ENCODE results near the gene FYB1.

The FYB1 gene

DNA sequence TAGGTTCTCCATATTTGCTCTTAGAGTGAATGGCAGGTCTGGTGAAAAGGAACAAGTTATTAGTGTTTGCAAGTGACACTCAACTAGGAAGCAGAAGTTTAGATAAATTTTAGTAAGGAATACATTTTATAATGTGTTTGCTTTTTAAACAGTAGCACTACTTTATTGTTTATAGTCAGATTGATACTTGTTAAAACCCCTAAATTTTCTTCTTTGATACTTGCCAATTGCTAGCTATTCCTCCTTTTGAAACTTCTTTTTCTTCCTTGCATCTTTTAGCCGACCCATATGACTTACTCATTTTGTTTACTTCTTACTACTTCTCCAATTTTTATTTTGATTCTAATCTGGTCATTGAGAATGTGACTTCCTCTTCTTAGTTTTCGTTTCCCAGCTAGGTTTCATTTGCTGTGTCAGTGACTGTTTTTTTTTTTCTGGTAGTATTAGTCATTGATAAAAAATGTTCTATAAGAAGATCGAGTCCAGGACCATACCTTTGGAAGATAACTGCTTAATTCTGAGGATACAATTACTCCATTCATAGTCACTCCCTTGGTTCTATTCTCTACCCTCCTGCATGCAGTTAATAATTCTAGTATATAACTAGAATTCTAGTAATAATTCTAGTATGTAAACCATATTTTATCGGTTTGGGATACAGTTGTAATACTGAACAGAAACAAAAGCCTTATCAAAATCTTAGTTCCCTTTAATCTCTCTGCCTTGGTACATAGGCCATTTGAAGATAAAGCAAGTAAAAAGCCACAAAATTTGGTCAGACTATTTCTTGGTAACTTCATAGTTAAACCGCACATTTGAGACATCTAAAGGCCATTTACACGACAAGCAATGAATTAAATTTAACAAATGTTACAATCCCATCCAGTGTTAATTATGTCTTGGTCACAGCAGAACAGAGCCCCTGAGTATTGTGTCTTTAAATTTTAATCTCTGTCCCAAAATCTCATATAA is 142.3 kb downstream of the FYB1 start:
- TF ChIP-seq, protein P1, sequence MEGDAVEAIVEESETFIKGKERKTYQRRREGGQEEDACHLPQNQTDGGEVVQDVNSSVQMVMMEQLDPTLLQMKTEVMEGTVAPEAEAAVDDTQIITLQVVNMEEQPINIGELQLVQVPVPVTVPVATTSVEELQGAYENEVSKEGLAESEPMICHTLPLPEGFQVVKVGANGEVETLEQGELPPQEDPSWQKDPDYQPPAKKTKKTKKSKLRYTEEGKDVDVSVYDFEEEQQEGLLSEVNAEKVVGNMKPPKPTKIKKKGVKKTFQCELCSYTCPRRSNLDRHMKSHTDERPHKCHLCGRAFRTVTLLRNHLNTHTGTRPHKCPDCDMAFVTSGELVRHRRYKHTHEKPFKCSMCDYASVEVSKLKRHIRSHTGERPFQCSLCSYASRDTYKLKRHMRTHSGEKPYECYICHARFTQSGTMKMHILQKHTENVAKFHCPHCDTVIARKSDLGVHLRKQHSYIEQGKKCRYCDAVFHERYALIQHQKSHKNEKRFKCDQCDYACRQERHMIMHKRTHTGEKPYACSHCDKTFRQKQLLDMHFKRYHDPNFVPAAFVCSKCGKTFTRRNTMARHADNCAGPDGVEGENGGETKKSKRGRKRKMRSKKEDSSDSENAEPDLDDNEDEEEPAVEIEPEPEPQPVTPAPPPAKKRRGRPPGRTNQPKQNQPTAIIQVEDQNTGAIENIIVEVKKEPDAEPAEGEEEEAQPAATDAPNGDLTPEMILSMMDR (IDR thresholded peaks at IDR 0.05): no peak

DNA sequence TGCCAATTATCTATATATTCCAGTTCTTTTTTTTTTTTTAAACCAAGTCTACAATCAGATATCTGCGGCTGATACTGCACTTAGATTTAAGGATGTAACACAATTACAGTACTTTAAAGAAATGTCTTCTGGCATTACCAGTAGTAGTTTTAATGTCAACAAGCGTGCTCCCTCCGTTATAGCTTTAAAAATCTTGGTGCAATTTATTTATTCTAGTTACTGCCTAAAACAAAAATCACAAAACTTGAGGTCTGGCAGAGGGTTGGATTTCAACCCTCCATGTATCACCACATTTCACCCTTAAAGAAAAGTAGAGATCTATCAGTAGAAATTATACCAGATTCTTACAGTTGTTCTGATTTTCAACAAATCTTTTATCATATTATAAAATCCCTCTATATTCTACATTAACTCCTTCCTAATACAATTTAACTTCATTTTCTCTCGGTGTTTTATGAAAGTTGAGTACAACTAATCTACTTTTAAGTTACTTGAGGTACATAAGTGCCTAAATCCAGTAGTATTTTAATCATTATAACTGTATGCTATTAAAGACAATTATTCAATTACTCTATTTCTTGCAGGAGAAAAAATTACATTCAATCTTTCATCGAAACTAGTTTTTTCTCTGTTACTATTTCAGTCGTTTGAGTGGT is 143.1 kb downstream of the FYB1 start:
- TF ChIP-seq, protein P1 (IDR thresholded peaks at IDR 0.05): no peak

DNA sequence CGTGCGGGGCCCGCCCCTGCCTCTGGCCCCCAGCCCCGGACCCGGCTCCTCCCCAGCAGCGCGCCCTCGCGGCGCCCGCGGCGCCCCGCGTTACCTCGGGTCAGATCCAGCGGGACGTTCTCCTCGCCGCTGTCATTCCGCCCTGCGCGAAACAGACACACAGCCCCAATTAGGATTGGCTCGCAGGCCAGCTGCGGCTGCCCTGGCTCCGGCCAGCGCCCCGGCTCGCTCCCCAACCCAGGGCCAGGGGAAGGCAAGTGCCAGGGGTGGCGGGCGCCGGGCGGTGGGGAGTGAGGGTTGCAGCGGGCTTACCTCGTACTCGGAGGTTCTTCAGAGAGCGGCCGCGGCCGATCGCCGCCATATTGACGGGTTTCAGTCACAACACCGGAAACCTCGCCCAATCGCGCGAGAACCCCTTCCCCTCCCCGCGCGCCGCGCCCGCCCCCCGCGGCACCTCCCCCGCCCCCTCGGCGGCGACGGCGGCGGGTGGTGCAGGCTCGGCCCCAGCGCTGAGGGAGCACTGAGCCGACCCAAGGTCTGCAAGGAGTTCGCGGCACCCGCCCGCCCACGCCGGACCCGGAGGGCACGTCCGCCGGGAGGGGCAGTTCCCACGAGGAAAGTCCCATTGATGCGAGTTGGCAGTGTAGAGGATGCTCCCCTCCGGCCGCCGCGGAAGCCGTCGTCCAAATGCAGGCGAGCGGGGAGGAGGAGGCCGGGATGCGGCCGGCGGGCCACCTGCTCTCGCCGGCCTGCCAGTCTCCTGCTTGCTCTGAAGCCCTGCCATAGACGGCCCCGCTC is 145.1 kb downstream of the FYB1 start, which contains the start of gene RICTOR:
RICTOR (minus strand) TSS at position 383 of the 798 bp plus-strand sequence; CDS start at position 361, 22 bp downstream.
- TF ChIP-seq, protein P1 (IDR thresholded peaks at IDR 0.05): no peak

DNA sequence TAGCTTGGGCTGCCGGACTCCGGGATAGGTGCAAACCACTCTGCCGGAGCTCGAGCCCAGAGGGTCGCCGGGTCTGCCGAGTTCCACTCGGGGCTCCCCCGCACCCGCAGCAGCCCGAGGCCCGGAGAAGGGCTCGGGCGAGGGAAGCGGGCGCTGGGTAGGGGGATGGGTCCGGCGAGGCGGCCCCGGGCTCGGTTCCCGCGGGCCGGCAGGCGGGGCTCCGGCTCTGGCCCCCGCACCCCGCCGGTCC is 145.7 kb downstream of the FYB1 start:
- TF ChIP-seq, protein P1 (IDR thresholded peaks at IDR 0.05): no peak

DNA sequence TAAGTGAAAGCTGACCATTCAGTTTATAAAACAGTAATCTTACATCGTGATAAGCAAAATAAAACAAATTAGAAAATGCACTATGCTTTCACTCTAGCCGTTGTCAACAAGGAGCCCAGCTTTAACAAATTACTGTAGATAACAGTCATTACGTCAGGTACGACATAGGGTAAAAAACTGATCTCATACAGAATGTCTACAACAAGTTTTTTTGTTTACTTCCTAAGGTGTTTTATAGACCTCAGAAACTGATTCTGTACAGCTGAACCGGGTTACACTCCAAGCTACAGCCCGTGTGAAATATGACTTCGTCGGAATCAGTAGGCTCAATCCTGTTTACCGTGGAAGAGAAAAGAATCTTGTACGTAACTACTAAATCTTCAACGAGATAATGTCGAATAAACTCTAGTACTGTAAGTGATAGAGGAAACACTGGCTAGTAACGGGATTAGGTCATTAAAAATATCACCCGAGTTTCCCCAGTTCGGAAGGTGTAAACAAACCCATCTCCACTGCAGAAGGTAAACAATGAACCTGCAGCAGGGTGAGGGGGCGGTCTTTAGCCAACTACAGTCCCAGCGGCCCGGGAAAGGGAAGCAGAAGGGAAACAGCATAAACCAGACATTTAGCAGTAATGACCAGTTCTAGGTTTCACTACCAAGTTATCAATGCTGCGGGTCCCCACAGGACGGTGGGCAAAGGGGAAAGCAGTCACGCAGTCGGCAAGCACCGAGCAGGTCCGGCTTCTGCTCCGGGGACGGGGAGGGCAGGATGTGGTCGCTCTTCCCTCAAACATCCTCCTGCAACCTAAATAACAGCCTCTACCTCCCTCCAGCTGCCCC is 146.2 kb downstream of the FYB1 start:
- TF ChIP-seq, protein P1 (IDR thresholded peaks at IDR 0.05): no peak

DNA sequence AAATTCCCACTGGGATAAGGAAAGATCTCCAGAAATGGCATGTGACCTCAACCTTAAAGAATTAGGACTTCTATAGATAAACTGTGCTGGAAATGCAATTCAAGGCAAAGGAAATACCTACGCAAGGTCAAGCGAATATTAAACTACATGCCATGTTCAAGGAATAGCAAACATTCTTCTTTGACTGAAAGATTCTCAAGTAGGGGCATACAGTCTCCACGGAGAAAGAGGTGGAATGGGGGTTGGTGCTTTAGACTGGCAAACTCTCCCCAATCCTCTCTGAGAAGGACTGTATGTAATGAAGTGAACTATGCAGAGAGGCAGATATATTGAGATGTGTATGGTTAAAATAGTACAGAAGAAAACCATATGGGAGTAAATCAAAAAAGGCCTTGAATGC is 151.3 kb downstream of the FYB1 start:
- TF ChIP-seq, protein P1 (IDR thresholded peaks at IDR 0.05): no peak

DNA sequence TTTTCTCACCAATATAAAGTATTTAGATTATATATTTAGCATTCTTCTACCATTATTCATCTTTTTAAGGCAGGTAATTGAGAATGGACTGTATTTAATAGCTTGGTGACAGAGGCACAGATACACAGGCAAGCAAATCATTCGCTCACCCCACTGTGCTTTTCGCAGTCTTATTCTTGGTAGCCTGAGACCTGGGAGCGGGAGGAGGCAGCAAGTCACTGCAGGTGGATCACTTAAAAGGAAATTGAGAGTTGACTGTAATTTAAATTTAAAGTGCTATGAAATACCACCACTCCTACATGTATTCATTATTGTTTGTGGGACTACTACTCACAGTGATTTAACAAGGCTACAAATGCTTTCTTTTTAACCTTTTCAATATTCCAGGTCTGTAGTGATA is 154.9 kb downstream of the FYB1 start:
- TF ChIP-seq, protein P1 (IDR thresholded peaks at IDR 0.05): no peak

All from LNCAP (cell line).